SK-N-SH (cell line): ENCODE data around the gene STARD8. TPM values are rescaled to one million over a fixed set of nuclear protein-coding genes. Genes with fewer than 3 reads are reported as not detected.

Source experiments
- CTCF ChIA-PET: fragments of 300-600, 350-600 bp; formaldehyde crosslinking; extraction: SDS; loops from one replicate; lab custom pipeline; 2021; lab: Yijun Ruan, JAX
- POLR2A ChIA-PET: fragments of 350-600 bp; sonication (Branson Sonifier 250); formaldehyde crosslinking; extraction: SDS; loops from one replicate; lab custom pipeline; 2020; ENCODE audit warnings: antibody characterized with exemption, inconsistent platforms; lab: Yijun Ruan, JAX
- DNase-seq: peaks from one replicate; pipeline ENCODE4 v3.0.0; 2012
- H2AFZ ChIP-seq: fragments of 200-600 bp; sonication (generic); 2 replicates; pipeline ENCODE4 v1.8.1; 2016; ENCODE audit warnings: antibody characterized with exemption, mild to moderate bottlenecking, low read depth
- H3F3A ChIP-seq: fragments of 200-600 bp; sonication (generic); replicated peaks from 2 replicates; pipeline ENCODE3; 2016; ENCODE audit warnings: antibody characterized with exemption, mild to moderate bottlenecking; ENCODE audit not compliant: insufficient read depth
- H3K27ac ChIP-seq, 2 experiments: fragments of 200-500 bp in 1 of 2; fragments of 200-600 bp in 1 of 2; sonication (Bioruptor generic) in 1 of 2; sonication (generic), shearing (Covaris generic) in 1 of 2; 2 replicates each; pipeline versions ENCODE4 v1.5.1 to v1.6.1; 2014 to 2016; ENCODE audit warnings: low read depth in 2 of 2, inconsistent platforms in 1 of 2, low read length in 1 of 2, mild to moderate bottlenecking in 1 of 2, mixed read lengths in 1 of 2
- H3K27me3 ChIP-seq: fragments of 200-600 bp; sonication (generic), shearing (Covaris generic); 2 replicates; pipeline ENCODE4 v1.6.1; 2016; ENCODE audit warnings: mixed run types; ENCODE audit not compliant: insufficient read depth
- H3K36me3 ChIP-seq, 2 experiments: fragments of 200-500 bp in 1 of 2; fragments of 200-600 bp in 1 of 2; sonication (Bioruptor generic) in 1 of 2; sonication (generic) in 1 of 2; replicated peaks in 1 of 2; 2 replicates each; pipeline versions ENCODE3 to v1.5.1; 2014 to 2016; ENCODE audit warnings: low read length in 1 of 2, mild to moderate bottlenecking in 1 of 2; ENCODE audit not compliant: insufficient read depth in 2 of 2, control insufficient read depth in 1 of 2
- H3K4me1 ChIP-seq, 2 experiments: fragments of 200-500 bp in 1 of 2; fragments of 200-600 bp in 1 of 2; sonication (Bioruptor generic) in 1 of 2; sonication (generic), shearing (Covaris generic) in 1 of 2; 2 replicates each; pipeline versions ENCODE4 v1.5.1 to v1.6.1; 2014 to 2016; ENCODE audit warnings: low read depth in 1 of 2, low read length in 1 of 2, mixed run types in 1 of 2; ENCODE audit not compliant: insufficient read depth in 2 of 2, control insufficient read depth in 1 of 2
- H3K4me2 ChIP-seq: fragments of 200-600 bp; sonication (generic), shearing (Covaris generic); 2 replicates; pipeline ENCODE4 v1.6.1; 2017; ENCODE audit warnings: mixed run types
- H3K4me3 ChIP-seq, 2 experiments: fragments of 200-500 bp in 1 of 2; fragments of 200-600 bp in 1 of 2; sonication (Bioruptor generic) in 1 of 2; sonication (generic), shearing (Covaris generic) in 1 of 2; 2 replicates each; pipeline versions ENCODE4 v1.5.1 to v1.8.1; 2014 to 2016; ENCODE audit warnings: low read depth in 2 of 2, inconsistent platforms in 1 of 2, low read length in 1 of 2, mild to moderate bottlenecking in 1 of 2, mixed read lengths in 1 of 2, moderate library complexity in 1 of 2
- H3K79me2 ChIP-seq: fragments of 200-600 bp; sonication (generic); 2 replicates; pipeline ENCODE4 v1.8.1; 2017; ENCODE audit warnings: mild to moderate bottlenecking; ENCODE audit not compliant: insufficient read depth
- H3K9ac ChIP-seq: fragments of 200-600 bp; sonication (generic); 2 replicates; pipeline ENCODE4 v1.6.1; 2017; ENCODE audit warnings: mixed run types
- H3K9me2 ChIP-seq: fragments of 200-600 bp; sonication (generic); 2 replicates; pipeline ENCODE4 v1.6.1; 2017; ENCODE audit warnings: mixed run types
- H3K9me3 ChIP-seq: fragments of 200-600 bp; sonication (generic); 2 replicates; pipeline ENCODE4 v1.6.1; 2017; ENCODE audit warnings: mixed run types, mild to moderate bottlenecking, moderate library complexity
- H4K20me1 ChIP-seq: fragments of 200-600 bp; sonication (generic); 2 replicates; pipeline ENCODE4 v1.6.1; 2017; ENCODE audit warnings: mild to moderate bottlenecking, mixed run types; ENCODE audit not compliant: insufficient read depth
- ELF1 ChIP-seq: IDR thresholded peaks from 2 replicates; pipeline ENCODE4 v1.4.0; 2012
- EP300 ChIP-seq, 2 experiments: IDR thresholded peaks; 2 replicates each; pipeline versions ENCODE4 v1.4.0 to v1.6.1; 2012; ENCODE audit warnings: borderline replicate concordance in 1 of 2, low read depth in 1 of 2, low read length in 1 of 2
- EZH2phosphoT487 ChIP-seq: fragments of 200-600 bp; sonication (generic); IDR thresholded peaks from 2 replicates; pipeline ENCODE4 v1.6.1; 2017; ENCODE audit warnings: low read depth, mixed run types, mild to moderate bottlenecking, antibody characterized with exemption, moderate library complexity, borderline replicate concordance
- GABPA ChIP-seq: IDR thresholded peaks from 2 replicates; pipeline ENCODE4 v1.4.0; 2012; ENCODE audit warnings: low read depth, mild to moderate bottlenecking
- JUND ChIP-seq: IDR thresholded peaks from 2 replicates; pipeline ENCODE4 v1.4.0; 2012
- RXRA ChIP-seq: IDR thresholded peaks from 2 replicates; pipeline ENCODE4 v1.4.0; 2012; ENCODE audit warnings: low read depth, mild to moderate bottlenecking, borderline replicate concordance
- TEAD4 ChIP-seq: IDR thresholded peaks from 2 replicates; pipeline ENCODE4 v1.4.0; 2012; ENCODE audit warnings: mild to moderate bottlenecking, borderline replicate concordance; ENCODE audit not compliant: insufficient read depth
- ZBTB33 ChIP-seq: IDR thresholded peaks from 2 replicates; pipeline ENCODE4 v1.4.0; 2012; ENCODE audit warnings: low read depth, borderline replicate concordance
- WGBS: methylation state at CpG from one replicate; pipeline ENCODE4 v1.1.6; 2017; ENCODE audit warnings: low lambda C conversion rate; 5-methylcytosine and 5-hydroxymethylcytosine counted together
- polyA plus RNA-seq, 3 experiments: library from polyadenylated mRNA; depleted of rRNA; stranded (reverse); fragments of >200 nt; gene quantifications; 2 replicates each; pipeline ENCODE4 v1.2.3, GENCODE V29; 2012
- TF ChIP-seq, protein P1 (sequence below): fragments of 200-600 bp; sonication (generic); IDR thresholded peaks from 2 replicates; pipeline ENCODE4 v1.6.1; 2017; ENCODE audit warnings: antibody characterized with exemption, mild to moderate bottlenecking, moderate library complexity

STARD8 gene
- polyA plus RNA-seq, 1 of the 3 experiments (the other 2 are of a cell fraction): 2.6 TPM

GRCh38 chrX:68719904-68720614, 72.6 kb downstream of the STARD8 start:
- Histone ChIP-seq H3K4me2 (no peak overlapping the region), H3K27ac (no peak overlapping the region), H3K4me3 (no peak overlapping the region), H3K79me2 (no peaks in the 10 kb centered on the region), H3K4me1 (no peaks in the 10 kb centered on the region; a peak in 1 of 4 replicates), H2AFZ (no peak overlapping the region), H3K9me3 (no peaks in the 10 kb centered on the region), H3K36me3 (no peaks in the 10 kb centered on the region), H3K9ac (no peak overlapping the region), H4K20me1 (no peaks in the 10 kb centered on the region), H3K9me2 (no peaks in the 10 kb centered on the region), H3F3A (no peaks in the 10 kb centered on the region), H3K27me3 (no peaks in the 10 kb centered on the region)
- POLR2A ChIA-PET: no interaction called here
- WGBS: 42% methylated on average over 9 of the region's 11 CpGs
- no peak for DNase-seq
- TF ChIP-seq RXRA: no peak
- TF ChIP-seq, protein P1, sequence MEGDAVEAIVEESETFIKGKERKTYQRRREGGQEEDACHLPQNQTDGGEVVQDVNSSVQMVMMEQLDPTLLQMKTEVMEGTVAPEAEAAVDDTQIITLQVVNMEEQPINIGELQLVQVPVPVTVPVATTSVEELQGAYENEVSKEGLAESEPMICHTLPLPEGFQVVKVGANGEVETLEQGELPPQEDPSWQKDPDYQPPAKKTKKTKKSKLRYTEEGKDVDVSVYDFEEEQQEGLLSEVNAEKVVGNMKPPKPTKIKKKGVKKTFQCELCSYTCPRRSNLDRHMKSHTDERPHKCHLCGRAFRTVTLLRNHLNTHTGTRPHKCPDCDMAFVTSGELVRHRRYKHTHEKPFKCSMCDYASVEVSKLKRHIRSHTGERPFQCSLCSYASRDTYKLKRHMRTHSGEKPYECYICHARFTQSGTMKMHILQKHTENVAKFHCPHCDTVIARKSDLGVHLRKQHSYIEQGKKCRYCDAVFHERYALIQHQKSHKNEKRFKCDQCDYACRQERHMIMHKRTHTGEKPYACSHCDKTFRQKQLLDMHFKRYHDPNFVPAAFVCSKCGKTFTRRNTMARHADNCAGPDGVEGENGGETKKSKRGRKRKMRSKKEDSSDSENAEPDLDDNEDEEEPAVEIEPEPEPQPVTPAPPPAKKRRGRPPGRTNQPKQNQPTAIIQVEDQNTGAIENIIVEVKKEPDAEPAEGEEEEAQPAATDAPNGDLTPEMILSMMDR: peak; percentile 43
- CTCF ChIA-PET: interaction anchor here (1.0 to 1.5 kb wide), 5 partner anchors 8 to 523 kb away, joined by 3 to 5 read pairs (median 4); no protein-coding TSS in a partner anchor

DNA sequence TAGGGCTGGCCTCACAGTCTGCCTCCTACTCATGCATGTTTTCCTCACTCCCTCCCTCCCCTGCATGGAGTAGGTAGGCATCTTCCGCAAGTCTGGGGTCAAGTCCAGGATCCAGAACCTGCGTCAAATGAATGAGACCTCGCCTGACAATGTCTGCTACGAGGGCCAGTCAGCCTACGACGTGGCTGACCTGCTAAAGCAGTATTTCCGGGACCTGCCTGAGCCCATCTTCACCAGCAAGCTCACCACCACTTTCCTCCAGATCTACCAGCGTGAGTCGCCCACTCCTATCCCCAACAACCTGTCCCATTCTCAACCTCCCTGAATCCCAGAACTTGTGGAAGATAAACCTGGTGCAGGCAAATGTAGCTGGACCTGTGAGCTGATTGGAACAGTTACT, 73.4 kb downstream of the STARD8 start:
- Histone ChIP-seq H3K9me2 (no peaks in the 10 kb centered on the region), H3K79me2 (no peaks in the 10 kb centered on the region), H3K9me3 (no peaks in the 10 kb centered on the region), H3K4me3 (no peak overlapping the region), H3K27me3 (no peaks in the 10 kb centered on the region), H3K4me2 (no peak overlapping the region), H2AFZ (no peak overlapping the region), H3K9ac (no peak overlapping the region), H3K27ac (no peak overlapping the region), H3K4me1 (no peaks in the 10 kb centered on the region; a peak in 1 of 4 replicates), H3K36me3 (no peaks in the 10 kb centered on the region), H3F3A (no peaks in the 10 kb centered on the region), H4K20me1 (no peaks in the 10 kb centered on the region)
- TF ChIP-seq EP300 (IDR thresholded peaks at IDR 0.05; ENCODE audit: borderline replicate concordance in 1 of 2, low read depth in 1 of 2, low read length in 1 of 2): no peak
- no peak for TF ChIP-seq EZH2phosphoT487
- no peak for TF ChIP-seq TEAD4
- TF ChIP-seq GABPA: no peak
- TF ChIP-seq ZBTB33: no peak
- TF ChIP-seq ELF1: no peak
- TF ChIP-seq JUND: no peak
- ChIA-PET CTCF (interaction anchor here (1.1 to 1.5 kb wide), 5 partner anchors 9 to 524 kb away, joined by 3 to 5 read pairs (median 4); no protein-coding TSS in a partner anchor), POLR2A (no interaction called here)
- no peak for DNase-seq
- 56% methylated on average over 9 of the region's 9 CpGs for WGBS
